ENCODE results near the gene CADM4.
"Not testable (repeated sequence)": the region's sequence is repeated elsewhere in the genome, so short reads cannot be mapped to it uniquely, and the experiment has no call there.

Gene CADM4

GRCh38 chr19:43605875-43606568, 33.6 kb downstream of the CADM4 start:
- no peak for DNase-seq

DNA sequence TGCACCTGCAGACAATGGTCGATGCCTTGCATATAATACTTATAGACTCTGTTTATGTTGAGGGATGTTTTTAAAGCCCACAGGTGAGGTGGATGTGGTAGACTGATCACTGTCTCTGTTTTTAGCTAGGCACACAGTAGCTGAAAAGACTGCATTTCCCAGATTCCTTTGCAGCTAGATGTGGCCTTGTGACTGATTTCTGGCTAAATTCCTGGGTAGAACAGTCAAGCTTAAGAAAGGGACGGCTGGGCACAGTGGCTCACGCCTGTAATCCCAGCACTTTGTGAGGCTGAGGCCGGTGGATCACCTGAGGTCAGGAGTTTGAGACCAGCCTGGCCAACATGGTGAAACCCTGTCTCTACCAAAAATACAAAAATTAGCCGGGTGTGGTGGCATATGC, 39.3 kb downstream of the CADM4 start:
- DNase-seq, result not testable (repeated sequence)

GRCh38 chr19:43599635-43600295, 39.9 kb downstream of the CADM4 start:
- DNase-seq, result no peak

DNA sequence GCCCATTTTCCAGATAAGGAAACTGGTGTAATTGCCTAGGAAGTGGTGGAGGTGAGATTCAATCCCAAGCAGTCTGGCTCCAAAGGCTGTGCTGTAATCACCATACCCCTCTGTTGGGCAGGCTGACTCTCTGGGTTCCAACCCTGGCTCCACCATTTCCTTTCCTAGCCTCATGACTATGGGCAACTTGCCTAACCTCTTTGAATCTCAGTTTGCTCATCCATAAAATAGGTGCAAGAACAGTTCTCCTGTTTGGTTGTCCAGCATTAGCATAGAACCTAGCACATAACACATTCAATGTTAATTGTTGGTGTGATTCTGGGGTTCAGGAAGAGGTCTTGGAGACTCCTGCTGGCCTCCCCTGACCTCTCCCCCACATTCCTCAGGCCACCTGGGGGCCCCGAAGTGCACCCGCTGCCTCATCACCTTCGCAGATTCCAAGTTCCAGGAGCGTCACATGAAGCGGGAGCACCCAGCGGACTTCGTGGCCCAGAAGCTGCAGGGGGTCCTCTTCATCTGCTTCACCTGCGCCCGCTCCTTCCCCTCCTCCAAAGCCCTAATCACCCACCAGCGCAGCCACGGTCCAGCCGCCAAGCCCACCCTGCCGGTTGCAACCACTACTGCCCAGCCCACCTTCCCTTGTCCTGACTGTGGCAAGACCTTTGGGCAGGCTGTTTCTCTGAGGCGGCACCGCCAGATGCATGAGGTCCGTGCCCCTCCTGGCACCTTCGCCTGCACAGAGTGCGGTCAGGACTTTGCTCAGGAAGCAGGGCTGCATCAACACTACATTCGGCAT, 41.0 kb downstream of the CADM4 start:
- DNase-seq, result no peak

DNA sequence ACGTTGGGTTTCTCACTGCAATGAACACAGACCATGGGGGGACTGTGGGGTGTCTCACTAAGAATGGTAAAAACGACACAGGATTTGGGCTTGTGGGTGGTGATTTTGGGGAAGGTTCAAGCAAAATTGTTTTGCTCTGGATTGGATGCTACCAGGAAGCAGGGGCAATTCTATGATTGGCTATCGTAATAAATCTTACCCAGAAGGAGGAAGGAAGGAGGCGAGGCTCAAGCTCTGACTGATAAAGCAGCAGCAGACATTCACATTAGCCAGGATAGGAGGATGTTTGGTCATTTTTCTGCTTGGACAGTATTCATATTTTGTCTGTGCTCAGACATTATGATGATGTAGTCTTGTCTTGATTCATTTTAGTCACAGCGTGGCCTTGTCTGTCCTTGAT, 41.8 kb downstream of the CADM4 start:
- DNase-seq, result no peak

GRCh38 chr19:43596842-43597461, 42.7 kb downstream of the CADM4 start:
- no peak for DNase-seq

GRCh38 chr19:43595999-43596841, 43.4 kb downstream of the CADM4 start, which contains the start of the genes IRGQ and ZNF576:
TSS of gene IRGQ (minus strand) at chr19:43596134. CDS start at chr19:43595338, 796 bp downstream.
TSS of gene ZNF576 (plus strand) at chr19:43596595. CDS start at chr19:43597109, 514 bp downstream.
- DNase-seq, result peak; percentile 100

GRCh38 chr19:43595605-43595998, 44.0 kb downstream of the CADM4 start:
- DNase-seq, result no peak

DNA sequence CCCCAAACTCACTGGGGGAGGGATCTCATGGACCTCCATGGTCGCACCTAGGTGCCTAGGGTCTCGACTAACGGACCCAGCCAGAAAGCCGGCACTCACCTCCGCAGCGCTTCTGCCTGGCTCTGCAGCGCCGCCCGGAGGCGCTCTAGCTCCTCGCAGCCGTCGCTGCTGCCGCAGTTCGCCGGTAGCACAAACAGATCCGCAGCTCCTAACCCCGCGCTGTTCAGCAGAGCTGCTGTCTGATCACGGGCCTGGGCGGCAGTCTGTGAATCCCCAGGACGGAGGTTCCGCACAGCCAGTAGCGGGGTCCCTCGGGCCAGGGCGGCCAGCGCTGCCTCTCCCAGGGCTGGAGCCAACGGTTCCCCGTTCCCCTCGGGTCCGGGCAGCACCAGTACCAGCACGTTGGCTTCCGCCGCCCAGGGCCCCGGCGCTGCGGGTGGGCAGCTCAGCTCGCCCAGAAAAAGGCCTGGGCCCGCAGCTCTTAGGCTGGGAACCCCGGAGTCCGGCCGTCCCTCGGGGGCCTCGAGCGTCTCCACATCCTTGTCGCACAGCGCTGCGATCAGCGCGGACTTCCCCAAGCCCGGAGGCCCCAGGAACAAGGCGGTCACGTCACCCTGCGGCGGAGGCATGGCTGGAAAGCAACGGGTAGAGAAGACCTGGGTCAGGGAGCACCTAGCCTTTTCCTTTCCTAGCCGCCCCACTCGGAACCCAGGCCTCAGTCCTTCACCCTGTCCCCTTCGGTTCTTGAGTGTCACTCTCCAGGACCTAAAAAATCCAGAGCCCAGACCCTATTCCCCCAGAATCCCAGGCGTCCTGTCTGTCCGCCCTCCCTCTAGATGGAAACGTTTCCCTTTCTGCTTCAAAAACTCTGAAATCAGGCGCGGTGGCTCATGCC, 44.7 kb downstream of the CADM4 start:
- DNase-seq, result peak; percentile 81

DNA sequence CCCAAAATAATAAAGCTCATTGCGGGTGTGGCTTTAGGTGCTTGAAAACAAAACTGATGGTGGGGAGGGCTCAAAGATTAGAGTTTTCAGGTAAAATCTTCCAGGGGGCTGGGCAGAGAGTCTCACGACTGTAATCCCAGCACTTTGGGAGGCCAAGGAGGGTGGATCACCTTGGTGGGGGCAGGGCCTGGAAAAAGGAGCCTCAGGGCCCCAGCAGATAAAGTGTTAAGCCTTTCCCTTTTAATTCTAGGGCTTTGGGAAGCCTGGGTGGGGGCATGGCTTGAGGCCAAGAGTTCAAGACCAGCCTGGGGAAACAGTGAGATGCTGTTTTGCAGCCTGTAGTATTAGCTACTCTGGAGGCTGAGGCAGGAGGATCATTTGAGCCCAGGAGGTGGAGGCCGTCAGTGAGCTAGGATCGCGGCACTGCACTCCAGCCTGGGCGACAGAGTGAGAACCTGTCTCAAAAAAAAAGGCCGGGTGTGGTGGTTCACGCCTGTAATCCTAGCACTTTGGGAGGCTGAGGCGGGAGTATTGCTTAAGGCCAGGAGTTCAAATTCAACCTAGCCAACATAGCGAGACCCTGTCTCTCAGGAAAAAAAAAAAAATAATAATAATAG, 45.5 kb downstream of the CADM4 start:
- DNase-seq, result no peak

GRCh38 chr19:43592800-43593350, 46.8 kb downstream of the CADM4 start:
- no peak for DNase-seq

DNA sequence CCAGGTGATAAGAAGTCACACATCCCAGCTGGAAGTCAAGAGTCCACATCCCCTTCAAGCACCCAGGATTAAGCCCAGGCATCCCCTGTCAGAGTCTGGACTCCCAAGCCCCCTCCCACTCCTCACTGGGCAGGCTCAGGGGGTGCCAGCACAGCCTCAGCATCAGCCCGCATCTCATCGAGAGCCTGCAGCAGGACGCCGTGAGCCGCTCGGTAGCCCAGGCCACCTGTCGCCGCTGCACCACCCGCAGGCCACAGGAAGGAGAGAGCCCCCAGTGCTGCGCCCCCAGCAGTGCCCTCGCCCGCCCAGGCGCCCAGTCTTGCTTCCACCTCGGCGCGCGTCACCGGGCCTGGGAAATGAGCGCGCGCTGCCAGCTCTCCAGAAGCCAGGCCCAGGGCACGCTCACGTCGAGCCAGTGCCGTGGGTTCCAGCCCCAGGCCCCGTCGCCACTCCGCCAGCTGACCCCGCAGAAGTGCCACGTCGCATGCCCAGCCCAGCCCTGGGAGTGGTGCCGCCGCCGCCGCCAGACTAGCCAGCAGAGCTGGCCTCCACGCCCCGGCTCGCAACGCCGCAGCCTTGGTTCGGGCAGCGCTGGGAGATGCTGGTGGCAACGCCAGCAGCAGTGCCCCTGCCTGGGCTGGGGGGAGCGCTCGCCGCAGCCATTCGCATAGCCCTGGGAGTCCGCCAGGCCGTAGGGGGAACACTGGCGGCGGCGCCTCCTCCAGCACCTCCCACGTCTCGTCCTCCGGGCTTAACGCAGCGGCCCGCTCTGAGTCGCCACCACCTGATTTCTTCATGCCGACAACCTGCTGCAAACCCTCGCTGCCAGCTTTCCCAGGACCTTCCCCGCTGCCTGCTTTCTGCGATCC, 47.5 kb downstream of the CADM4 start:
- no peak for DNase-seq

DNA sequence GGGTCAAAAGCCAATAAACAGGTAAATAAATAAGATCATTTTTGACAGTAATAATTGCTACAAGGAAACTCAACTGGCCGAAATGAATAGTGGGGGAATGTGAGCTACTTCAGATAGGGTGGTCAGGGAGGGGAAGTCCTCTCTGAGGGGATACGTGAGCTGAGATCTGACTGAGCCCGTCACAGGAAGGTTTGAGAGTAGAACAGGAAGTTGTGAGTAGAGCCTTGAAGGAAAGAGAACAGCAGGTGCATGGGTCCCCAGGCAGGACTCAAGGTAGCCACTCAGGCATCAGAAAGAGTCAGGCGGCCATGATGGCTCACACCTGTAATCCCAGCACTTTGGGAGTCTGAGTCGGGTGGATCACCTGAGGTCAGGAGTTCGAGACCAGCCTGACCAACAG, 50.0 kb downstream of the CADM4 start:
- no peak for DNase-seq

- DNase-seq, result no peak
These were observed 50.4 kb downstream of the CADM4 start for GRCh38 chr19:43589277-43589676.

GRCh38 chr19:43587029-43587428, 52.6 kb downstream of the CADM4 start:
- DNase-seq, result not testable (repeated sequence)

DNA sequence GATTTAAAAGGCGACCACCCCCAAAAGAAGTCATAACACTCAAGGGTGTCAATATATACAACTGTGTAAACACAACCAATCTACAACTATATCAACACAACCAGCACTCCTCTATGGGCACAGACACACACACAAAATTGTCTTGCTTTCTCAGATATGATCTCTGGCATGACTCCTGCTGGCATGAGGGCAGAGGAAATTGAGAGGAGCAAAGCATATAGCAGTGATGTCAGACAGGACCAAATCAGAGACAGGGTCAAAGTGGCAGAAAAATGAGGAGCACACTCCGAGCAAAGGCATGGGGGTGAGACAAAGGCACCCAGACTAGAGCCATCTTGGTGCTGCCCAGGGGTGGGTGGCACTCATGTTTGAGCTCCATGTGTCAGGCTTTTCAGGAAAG, 53.3 kb downstream of the CADM4 start:
- DNase-seq, result no peak

GRCh38 chr19:43584484-43584883, 55.2 kb downstream of the CADM4 start:
- no peak for DNase-seq

DNA sequence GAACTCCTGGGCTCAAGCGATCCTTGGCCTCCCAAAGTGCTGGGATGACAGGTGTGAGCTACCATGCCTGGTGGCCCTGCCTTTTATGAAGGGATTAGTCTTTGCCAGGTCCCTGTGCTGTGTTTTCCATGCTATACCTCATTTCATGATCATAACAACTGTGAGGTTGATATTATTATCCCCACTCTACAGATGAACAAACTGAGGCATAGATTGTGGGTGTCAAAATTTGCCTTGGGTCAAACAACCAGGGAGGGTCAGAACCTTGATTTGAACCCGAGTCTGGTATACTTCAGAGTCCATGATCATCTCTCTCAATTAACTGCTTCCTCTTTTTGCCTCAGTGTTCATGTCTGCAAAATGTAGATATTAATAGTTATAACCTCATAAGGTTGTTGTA, 57.2 kb downstream of the CADM4 start:
- DNase-seq, result no peak

GRCh38 chr19:43581467-43581866, 58.2 kb downstream of the CADM4 start:
- no peak for DNase-seq

Measured in CD4-positive, alpha-beta T cell treated with Interleukin-12 subunit alpha and Interleukin-12 subunit beta, for 1 hour (primary cell).